Body of pancreas (tissue), 4 donors: ENCODE data around the gene DOCK2.
"Not testable (repeated sequence)": the region's sequence is repeated elsewhere in the genome, so short reads cannot be mapped to it uniquely, and the experiment has no call there.

Experiments
- CTCF ChIP-seq, 7 experiments: fragments of 450-650 bp in 4 of 7; fragments of 200-600 bp in 3 of 7; sonication (generic) in 3 of 7; IDR thresholded peaks; one replicate each; pipeline ENCODE4 v1.5.1; 2016 to 2019; ENCODE audit warnings: antibody characterized with exemption in 7 of 7
- POLR2A ChIP-seq, 3 donors: fragments of 450-650 bp; IDR thresholded peaks; one replicate each; pipeline ENCODE4 v1.6.1; 2016; ENCODE audit warnings: antibody characterized with exemption in 3 of 3, mild to moderate bottlenecking in 2 of 3

- TF ChIP-seq CTCF, POLR2A (IDR thresholded peaks at IDR 0.05): not testable (repeated sequence)
These were observed 115.5 kb downstream of the DOCK2 start for GRCh38 chr5:169752566-169752965.
